GM19035 (cell line): ENCODE measurements around the gene SLC25A45.

Experiments
- ATAC-seq: cut with Tn5 transposase; IDR thresholded peaks from one replicate; pipeline ENCODE4 v1.9.1; 2021; ENCODE audit not compliant: unreplicated experiment

Gene SLC25A45, protein sequence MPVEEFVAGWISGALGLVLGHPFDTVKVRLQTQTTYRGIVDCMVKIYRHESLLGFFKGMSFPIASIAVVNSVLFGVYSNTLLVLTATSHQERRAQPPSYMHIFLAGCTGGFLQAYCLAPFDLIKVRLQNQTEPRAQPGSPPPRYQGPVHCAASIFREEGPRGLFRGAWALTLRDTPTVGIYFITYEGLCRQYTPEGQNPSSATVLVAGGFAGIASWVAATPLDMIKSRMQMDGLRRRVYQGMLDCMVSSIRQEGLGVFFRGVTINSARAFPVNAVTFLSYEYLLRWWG

DNA sequence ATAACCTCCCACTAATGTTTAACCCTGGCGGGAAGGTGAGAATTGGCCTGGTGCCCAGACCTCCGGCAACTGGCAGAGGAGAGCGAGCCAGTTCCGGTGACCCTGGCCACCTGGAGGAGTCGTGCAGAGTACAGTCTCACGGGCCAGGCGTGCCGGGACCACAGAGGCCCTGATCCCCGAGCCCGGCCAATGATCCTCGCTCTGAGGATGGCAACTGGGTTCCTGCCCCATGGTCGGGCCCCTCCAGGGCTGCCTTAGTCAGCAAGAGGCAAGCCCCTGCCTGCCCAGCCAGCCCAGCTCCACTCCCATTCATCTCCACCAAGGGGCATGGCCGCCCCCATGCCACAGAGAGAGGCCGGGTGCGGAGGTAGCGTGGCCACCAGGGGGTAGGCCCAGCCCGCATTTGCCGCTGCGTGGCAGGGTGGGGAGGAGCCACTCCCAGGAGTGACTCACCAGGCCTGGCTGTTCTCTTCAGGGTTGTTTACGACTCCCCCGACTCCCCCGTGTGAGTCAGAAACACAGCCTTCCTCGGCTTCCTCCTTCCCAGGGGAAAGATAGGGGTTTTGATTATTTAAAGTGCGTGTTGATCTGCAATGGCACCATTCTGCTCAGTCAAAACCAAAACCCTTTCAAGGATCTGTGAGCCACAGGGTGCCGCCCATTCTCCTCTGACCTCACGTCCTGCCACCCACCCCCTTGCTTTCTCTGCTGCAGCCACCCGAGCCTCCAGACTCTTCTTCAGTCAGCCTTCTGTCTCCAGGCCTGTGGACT lies at the start of gene SLC25A45:
TSS of gene SLC25A45 (minus strand) at position 614 of the 771 bp plus-strand sequence. CDS start 695 bp downstream, outside the sequence.
- ATAC-seq, result peak; percentile 63

DNA sequence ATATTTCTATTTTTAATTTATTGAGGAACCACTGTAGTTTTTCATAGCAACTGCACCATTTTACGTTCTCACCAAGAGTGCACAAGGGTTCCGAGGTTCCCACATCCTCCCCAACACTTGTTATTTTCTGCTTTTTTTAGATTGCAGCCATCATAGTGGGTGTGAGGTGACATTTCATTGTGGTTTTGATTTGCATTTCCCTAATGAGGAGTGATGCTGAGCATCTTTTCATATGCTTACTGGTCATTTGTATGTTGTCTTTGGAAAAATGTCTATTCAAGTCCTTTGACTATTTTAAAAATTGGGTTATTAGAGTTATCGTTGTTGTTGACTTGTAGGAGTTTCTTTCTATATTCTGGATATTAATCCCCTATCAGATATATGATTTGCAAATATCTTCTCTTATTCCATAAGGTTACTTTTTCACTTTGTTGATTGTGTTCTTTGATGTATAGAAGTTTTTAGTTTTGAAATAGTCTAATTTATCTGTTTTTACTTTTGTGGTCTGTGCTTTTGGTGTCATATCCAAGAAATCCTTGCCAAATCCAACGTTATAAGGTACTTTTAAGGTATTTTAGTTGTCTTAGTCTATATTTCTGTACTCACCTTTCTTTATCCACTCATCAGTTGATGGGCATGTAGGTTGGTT lies 49.1 kb upstream of the SLC25A45 start:
- no peak for ATAC-seq

DNA sequence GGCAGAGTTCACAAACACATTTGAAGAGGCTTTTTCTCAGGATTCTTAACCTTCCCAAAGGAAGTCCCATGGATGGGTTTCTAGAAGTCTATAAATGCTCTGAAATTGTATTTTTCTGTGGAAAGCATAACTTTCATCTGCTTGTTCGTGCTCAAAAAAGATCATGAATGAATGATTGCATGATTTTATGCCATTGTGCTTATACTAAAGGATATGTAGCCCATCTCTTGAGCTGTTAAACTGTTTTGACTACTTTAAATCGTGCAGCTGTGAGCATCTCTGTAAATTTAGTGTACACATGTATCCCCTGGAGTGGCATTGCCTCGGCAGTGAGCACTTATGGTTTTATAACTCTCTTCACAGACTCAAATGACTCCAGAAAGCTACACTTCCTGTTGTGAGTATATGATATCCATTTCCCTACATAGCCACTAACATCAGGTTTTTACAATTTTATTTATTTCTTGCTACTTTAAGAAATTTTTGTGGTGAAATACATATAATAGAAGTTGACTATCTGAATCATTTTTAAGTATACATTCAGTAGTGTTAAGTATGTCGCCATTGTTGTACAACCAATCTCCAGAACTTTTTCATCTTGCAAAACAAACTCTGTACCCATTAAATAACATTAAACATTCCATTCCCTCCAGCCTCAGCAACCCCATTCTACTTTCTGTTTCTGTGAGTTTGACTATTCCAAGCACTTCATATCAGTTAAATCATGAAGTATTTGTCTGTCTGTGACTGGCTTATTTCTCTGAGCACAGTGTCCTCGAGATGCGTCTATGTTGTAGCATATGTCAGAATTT lies 48.2 kb upstream of the SLC25A45 start:
- no peak for ATAC-seq

DNA sequence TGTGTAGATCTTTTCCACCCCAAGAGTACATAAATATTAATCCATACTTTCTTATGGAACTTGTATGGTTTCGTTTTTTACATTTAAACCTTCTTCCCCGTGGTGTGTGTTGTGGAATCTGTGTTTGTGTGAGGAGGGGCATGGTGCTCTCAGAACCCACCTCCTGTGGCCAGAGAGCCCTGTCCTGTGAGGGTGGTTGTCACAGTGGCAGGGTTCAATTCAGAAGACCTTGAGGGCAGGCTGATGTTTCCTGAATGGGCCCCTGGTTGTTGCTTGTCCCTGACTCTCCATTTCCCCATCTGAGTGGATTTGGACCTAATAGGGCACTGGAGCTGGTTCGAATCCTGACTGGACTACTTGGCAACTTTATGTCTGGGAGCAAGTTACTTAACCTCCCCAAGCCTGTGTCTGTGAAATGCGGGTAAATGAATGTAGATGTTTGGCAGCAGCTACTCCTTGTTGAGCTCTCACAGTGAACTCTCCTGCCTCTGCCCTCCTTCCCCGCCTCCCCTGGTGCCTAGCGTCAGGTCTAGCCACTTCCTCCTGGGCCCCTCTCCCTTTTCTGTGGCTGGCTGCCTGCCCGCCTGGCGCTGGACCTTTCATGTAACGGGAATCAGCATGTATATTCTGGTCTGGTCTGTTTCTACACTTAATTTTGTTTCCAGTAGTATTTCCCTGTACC lies 47.4 kb upstream of the SLC25A45 start:
- no peak for ATAC-seq

DNA sequence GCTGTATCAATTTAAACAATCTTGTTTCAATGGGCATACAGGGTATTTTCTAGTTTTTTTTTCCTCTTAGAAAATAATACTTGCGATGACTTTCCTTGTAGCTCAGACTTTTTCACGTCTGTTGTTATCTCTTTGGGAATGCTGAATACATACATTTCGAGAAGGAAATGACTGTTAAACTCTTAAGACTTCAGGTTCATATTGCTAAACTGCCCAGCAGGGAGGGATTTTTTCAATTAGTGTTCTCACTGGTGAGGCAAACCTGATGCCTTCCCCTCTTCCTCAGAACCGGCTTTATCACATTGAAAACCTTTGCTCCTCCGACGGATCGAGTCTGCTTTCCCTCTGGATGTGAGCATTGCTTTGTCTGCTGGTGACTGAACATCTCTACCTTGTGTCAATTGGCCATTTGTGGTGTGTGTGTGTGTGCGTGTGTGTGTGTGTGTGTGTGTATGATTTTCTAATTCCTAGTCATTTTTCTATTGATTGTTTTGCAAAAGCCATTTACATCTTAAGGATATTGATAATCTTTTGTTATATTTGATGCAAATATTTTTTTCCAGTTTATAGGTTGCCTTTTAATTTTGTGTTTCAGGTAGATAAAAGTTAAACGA lies 46.7 kb upstream of the SLC25A45 start:
- no peak for ATAC-seq

DNA sequence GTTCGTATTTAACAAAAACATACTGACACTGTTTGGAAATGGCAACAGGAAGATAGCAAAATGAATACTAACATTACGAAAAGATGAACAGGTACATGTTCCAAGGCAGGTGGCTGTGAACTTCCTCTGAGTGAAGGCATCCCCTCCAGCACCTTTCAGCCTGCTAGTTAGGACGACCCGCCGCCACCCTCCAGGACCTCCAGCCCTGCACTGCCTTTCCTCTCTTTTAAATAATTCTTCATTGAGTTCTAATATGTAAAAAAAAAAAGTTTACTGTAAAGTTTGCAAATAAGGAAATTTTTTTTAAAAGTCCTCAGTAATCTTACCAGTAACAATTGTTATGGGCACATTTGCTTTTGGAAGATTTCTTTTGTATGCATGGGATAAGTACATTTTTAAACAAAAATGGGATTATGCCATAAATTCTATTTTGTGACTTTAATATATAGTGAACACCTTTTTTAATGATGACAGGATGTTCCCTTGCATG lies 46.2 kb upstream of the SLC25A45 start:
- no peak for ATAC-seq

DNA sequence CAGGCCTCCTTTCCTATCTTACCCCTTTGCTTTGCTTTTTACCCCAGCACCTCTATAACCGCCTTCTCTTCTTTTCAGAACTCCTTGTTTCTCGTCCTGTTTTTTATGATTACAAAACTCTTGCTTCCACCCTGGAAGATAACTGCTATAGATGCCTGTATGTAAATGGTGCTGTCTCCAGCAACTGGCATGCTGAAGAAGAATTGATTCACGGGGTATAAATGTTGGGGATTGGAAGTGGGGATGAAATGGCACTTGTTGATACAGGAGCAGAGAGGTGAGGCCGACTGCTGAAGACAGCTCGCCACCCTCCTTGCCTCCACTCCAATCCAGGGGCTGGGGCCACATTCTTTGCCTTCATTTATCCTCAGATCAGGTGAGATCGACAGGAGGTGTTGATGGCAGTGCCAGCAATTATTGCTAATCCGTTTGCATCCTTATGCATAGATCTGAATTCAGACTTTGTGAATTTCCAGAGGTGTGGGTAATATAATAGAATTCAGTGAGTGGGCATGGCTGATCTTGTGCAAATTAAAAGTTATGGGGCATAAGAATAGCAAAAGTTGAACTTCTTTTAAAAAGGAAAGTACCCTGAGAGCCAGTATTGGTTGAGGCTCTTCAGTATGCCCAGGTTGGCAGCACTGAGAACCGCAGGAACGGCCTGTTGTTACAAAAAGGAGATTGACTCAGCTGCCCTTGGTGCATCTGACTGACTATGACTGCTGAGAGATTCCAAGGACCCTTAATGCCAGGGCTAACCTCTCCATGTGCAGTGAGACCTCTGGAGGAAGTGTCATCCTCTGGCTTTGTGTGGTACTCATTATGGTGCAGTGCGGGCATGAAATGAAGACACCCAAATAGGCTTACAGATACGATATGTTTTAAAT lies 45.5 kb upstream of the SLC25A45 start:
- no peak for ATAC-seq

DNA sequence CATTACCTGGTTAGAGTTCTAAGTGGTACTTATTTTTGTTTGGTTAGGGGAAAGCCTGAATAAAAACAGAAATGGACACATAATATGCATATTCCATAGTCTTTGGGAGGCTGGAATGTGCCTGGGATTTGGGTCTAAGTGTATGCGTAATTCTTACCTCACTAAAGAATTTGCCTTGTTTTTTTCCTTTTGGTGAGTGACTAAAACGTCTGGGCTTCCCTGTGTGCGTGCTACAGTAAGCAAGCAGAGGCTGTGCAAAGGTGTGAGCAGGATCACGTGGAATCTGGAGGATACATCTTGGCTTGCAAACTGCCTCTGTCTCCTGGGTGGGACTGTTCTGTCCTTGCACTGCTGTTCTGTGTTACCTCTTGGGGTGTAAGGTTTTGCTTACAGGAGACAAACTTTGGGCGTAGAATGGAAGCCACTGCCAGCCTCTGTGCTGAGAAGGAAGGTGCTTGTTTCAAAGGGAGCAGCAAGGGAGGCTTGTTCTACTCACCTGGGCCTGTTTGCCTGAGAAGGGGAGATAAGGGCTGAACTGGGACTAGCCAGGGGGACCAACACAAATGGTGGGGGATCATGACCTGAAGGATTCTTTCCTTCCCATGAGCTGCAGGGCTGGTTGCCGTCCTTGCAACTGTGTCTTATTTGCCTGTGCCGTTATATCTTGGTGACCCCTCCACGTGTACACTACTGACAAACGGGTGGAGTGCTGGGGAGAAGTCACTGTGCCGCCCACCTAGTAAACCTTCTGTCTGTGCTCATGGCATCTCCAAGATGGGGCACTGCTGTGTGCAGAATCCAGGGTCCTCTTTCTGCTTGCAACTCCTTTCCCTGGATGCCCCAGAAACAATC lies 44.6 kb upstream of the SLC25A45 start:
- no peak for ATAC-seq

DNA sequence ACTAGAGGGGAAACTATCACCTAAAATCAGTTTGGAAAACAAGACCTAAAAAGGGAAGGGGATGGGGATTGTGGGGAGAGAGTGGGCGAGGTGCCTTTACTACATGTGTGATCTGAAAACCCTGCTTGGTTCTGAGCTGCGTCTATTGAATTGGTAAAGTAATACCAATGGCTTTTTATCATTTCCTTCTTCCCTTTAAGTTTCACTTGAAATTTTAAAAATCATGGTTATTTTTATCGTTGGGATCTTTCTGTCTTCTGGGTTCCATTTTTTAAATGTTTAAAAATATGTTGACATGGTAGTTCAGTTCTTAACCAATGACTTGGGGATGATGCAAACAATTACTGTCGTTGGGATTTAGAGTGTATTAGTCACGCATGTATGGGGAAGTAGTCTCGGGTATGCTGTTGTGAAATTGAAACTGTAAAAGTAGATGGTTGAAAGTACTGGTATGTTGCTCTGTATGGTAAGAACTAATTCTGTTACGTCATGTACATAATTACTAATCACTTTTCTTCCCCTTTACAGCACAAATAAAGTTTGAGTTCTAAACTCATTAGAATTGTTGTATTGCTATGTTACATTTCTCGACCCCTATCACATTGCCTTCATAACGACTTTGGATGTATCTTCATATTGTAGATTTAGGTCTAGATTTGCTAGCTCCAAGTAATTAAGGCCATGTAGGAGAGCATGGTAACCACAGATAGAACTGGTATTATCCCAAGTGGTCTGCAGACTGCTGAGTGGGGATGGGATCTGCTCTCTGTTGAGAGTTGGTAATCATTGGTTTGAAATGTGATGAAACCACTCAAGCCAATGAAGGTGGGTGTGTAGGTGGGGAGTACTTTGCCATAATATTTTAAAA lies 43.8 kb upstream of the SLC25A45 start:
- ATAC-seq, result peak; percentile 25

DNA sequence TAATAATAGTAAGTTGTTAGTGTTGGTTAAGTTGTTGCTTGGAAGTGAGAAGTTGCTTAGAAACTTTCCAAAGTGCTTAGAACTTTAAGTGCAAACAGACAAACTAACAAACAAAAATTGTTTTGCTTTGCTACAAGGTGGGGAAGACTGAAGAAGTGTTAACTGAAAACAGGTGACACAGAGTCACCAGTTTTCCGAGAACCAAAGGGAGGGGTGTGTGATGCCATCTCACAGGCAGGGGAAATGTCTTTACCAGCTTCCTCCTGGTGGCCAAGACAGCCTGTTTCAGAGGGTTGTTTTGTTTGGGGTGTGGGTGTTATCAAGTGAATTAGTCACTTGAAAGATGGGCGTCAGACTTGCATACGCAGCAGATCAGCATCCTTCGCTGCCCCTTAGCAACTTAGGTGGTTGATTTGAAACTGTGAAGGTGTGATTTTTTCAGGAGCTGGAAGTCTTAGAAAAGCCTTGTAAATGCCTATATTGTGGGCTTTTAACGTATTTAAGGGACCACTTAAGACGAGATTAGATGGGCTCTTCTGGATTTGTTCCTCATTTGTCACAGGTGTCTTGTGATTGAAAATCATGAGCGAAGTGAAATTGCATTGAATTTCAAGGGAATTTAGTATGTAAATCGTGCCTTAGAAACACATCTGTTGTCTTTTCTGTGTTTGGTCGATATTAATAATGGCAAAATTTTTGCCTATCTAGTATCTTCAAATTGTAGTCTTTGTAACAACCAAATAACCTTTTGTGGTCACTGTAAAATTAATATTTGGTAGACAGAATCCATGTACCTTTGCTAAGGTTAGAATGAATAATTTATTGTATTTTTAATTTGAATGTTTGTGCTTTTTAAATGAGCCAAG lies 42.9 kb upstream of the SLC25A45 start:
- ATAC-seq, result no peak

DNA sequence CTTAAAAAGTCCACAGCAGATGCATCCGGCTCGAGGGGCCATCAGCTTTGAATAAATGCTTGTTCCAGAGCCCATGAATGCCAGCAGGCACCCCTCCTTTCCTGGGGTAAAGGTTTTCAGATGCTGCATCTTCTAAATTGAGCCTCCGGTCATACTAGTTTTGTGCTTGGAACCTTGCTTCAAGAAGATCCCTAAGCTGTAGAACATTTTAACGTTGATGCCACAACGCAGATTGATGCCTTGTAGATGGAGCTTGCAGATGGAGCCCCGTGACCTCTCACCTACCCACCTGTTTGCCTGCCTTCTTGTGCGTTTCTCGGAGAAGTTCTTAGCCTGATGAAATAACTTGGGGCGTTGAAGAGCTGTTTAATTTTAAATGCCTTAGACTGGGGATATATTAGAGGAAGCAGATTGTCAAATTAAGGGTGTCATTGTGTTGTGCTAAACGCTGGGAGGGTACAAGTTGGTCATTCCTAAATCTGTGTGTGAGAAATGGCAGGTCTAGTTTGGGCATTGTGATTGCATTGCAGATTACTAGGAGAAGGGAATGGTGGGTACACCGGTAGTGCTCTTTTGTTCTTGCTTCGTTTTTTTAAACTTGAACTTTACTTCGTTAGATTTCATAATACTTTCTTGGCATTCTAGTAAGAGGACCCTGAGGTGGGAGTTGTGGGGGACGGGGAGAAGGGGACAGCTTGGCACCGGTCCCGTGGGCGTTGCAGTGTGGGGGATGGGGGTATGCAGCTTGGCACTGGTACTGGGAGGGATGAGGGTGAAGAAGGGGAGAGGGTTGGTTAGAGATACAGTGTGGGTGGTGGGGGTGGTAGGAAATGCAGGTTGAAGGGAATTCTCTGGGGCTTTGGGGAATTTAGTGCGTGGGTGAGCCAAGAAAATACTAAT lies 42.0 kb upstream of the SLC25A45 start:
- ATAC-seq, result no peak

DNA sequence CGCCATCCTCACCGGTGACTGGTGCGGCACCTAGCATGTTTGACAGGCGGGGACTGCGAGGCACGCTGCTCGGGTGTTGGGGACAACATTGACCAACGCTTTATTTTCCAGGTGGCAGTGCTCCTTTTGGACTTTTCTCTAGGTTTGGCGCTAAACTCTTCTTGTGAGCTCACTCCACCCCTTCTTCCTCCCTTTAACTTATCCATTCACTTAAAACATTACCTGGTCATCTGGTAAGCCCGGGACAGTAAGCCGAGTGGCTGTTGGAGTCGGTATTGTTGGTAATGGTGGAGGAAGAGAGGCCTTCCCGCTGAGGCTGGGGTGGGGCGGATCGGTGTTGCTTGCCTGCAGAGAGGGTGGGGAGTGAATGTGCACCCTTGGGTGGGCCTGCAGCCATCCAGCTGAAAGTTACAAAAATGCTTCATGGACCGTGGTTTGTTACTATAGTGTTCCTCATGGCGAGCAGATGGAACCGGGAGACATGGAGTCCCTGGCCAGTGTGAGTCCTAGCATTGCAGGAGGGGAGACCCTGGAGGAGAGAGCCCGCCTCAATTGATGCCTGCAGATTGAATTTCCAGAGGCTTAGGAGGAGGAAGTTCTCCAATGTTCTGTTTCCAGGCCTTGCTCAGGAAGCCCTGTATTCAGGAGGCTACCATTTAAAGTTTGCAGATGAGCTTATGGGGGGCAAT lies 41.2 kb upstream of the SLC25A45 start:
- ATAC-seq, result no peak

DNA sequence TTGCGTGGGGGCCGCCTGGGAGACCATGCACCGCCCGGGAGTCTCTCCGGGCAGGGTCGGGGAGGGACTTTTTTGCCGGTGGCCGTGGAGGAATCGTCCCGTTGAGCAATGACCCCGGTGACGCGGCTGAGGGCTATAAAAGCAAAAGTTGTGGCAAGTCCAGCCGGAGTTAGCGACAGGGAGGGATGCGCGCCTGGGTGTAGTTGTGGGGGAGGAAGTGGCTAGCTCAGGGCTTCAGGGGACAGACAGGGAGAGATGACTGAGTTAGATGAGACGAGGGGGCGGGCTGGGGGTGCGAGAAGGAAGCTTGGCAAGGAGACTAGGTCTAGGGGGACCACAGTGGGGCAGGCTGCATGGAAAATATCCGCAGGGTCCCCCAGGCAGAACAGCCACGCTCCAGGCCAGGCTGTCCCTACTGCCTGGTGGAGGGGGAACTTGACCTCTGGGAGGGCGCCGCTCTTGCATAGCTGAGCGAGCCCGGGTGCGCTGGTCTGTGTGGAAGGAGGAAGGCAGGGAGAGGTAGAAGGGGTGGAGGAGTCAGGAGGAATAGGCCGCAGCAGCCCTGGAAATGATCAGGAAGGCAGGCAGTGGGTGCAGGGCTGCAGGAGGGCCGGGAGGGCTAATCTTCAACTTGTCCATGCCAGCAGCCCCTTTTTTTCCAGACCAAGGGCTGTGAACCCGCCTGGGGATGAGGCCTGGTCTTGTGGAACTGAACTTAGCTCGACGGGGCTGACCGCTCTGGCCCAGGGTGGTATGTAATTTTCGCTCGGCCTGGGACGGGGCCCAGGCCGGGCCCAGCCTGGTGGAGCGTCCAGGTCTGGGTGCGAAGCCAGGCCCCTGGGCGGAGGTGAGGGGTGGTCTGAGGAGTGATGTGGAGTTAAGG lies 40.4 kb upstream of the SLC25A45 start, which contains the start of gene NEAT1:
TSS of gene NEAT1 (plus strand) at position 166 of the 883 bp plus-strand sequence.
- ATAC-seq, result no peak
